Neutrophil (primary cell): ENCODE results near the gene HHAT.
"Not testable (repeated sequence)": the region's sequence is repeated elsewhere in the genome, so short reads cannot be mapped to it uniquely, and the experiment has no call there.

Experiments used
- H3K27ac ChIP-seq: fragments of 200-600 bp; sonication (generic); 2 replicates; pipeline ENCODE4 v1.5.1; 2016; ENCODE audit warnings: mild to moderate bottlenecking, moderate library complexity
- H3K27me3 ChIP-seq: fragments of 200-600 bp; sonication (generic); 2 replicates; pipeline ENCODE4 v1.6.0; 2016; ENCODE audit warnings: mild to moderate bottlenecking
- H3K36me3 ChIP-seq: fragments of 200-600 bp; sonication (generic); 2 replicates; pipeline ENCODE4 v1.5.1; 2017
- H3K4me1 ChIP-seq, 2 experiments: fragments of 200-600 bp in 1 of 2; sonication (generic) in 1 of 2; 1 replicate in 1 of 2; 2 replicates in 1 of 2; pipeline versions ENCODE4 v1.5.1 to v1.6.1; 2013 to 2016; ENCODE audit warnings: low read depth in 1 of 2, low read length in 1 of 2, mild to moderate bottlenecking in 1 of 2, moderate library complexity in 1 of 2; ENCODE audit not compliant: control insufficient read depth in 1 of 2, insufficient read depth in 1 of 2
- H3K4me3 ChIP-seq, 2 experiments: fragments of 200-600 bp in 1 of 2; sonication (generic) in 1 of 2; 1 replicate in 1 of 2; 2 replicates in 1 of 2; pipeline ENCODE4 v1.5.1; 2013 to 2016; ENCODE audit warnings: low read depth in 1 of 2, low read length in 1 of 2, mild to moderate bottlenecking in 1 of 2, moderate library complexity in 1 of 2
- H3K9me3 ChIP-seq: fragments of 200-600 bp; sonication (generic); 2 replicates; pipeline ENCODE4 v1.5.1; 2016
- TF ChIP-seq, protein P1 (sequence below): fragments of 200-600 bp; sonication (generic); IDR thresholded peaks from 2 replicates; pipeline ENCODE4 v1.5.1; 2016; ENCODE audit warnings: antibody characterized with exemption

The HHAT gene

GRCh38 chr1:210400043-210400840 lies 71.5 kb downstream of the HHAT start:
- H3K4me1 ChIP-seq: no peaks in the 10 kb centered on the region
- H3K27ac ChIP-seq: no peak overlapping the region
- H3K27me3 ChIP-seq: no peaks in the 10 kb centered on the region
- no peaks in the 10 kb centered on the region for H3K9me3 ChIP-seq
- TF ChIP-seq, protein P1, sequence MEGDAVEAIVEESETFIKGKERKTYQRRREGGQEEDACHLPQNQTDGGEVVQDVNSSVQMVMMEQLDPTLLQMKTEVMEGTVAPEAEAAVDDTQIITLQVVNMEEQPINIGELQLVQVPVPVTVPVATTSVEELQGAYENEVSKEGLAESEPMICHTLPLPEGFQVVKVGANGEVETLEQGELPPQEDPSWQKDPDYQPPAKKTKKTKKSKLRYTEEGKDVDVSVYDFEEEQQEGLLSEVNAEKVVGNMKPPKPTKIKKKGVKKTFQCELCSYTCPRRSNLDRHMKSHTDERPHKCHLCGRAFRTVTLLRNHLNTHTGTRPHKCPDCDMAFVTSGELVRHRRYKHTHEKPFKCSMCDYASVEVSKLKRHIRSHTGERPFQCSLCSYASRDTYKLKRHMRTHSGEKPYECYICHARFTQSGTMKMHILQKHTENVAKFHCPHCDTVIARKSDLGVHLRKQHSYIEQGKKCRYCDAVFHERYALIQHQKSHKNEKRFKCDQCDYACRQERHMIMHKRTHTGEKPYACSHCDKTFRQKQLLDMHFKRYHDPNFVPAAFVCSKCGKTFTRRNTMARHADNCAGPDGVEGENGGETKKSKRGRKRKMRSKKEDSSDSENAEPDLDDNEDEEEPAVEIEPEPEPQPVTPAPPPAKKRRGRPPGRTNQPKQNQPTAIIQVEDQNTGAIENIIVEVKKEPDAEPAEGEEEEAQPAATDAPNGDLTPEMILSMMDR: no peak
- H3K4me3 ChIP-seq: no peak overlapping the region
- no peaks in the 10 kb centered on the region for H3K36me3 ChIP-seq

GRCh38 chr1:210402560-210402959 lies 73.9 kb downstream of the HHAT start:
- no peaks in the 10 kb centered on the region for H3K4me1 ChIP-seq
- TF ChIP-seq, protein P1: no peak
- H3K27ac ChIP-seq: no peak overlapping the region
- H3K27me3 ChIP-seq: no peaks in the 10 kb centered on the region
- H3K9me3 ChIP-seq: no peaks in the 10 kb centered on the region
- H3K4me3 ChIP-seq: no peak overlapping the region
- no peaks in the 10 kb centered on the region for H3K36me3 ChIP-seq

DNA sequence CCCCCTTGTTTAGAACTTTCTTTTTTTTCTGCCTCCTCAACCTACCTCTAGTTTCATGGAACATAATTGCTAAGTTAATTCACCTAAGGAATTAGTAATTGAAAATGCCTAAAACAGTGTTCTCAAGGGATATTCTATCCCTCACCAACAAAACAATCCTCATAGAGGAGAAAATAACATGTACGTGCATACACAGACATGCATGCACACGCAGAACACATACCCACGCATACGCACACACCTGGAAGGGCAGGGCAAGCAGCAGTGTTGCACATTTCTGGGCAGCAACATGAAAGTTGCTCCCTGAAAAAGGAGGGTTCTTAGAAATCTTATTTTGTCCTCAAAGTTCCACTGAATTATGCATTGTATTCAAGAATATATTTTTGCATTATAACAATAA lies 76.6 kb downstream of the HHAT start:
- H3K4me1 ChIP-seq: no peaks in the 10 kb centered on the region
- H3K36me3 ChIP-seq: no peaks in the 10 kb centered on the region
- TF ChIP-seq, protein P1: no peak
- H3K9me3 ChIP-seq: no peaks in the 10 kb centered on the region
- no peaks in the 10 kb centered on the region for H3K27me3 ChIP-seq
- no peak overlapping the region for H3K27ac ChIP-seq
- no peak overlapping the region for H3K4me3 ChIP-seq

- H3K4me1 ChIP-seq, H3K36me3 ChIP-seq, H3K27ac ChIP-seq, H3K9me3 ChIP-seq, H3K27me3 ChIP-seq, H3K4me3 ChIP-seq: not testable (repeated sequence)
Observed at GRCh38 chr1:210406341-210406740, 77.6 kb downstream of the HHAT start.

GRCh38 chr1:210407207-210407886 lies 78.6 kb downstream of the HHAT start:
- TF ChIP-seq, protein P1: peak; percentile 45
- Histone ChIP-seq H3K4me3 (no peak overlapping the region), H3K27me3 (no peaks in the 10 kb centered on the region), H3K27ac (no peak overlapping the region), H3K36me3 (no peaks in the 10 kb centered on the region), H3K4me1 (no peaks in the 10 kb centered on the region), H3K9me3 (no peaks in the 10 kb centered on the region)

DNA sequence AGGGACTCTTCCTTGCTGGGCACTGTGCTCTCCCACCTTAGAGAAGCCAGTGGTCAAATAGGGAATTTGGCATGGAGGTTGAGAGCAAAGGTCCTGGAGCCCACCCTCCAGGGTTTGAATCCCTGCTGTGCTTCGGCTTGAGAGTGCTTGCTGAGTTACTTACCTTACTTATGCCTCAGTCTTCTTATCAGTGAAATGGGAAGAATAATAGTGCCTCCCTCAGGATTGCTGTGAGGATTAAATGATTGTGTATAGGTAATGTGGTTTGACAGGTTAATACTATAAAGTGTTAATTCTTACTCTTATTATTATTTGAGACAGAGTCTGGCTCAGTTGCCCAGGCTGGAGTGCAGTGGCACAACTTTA lies 79.2 kb downstream of the HHAT start:
- H3K9me3 ChIP-seq: no peaks in the 10 kb centered on the region
- H3K36me3 ChIP-seq: no peaks in the 10 kb centered on the region
- no peaks in the 10 kb centered on the region for H3K27me3 ChIP-seq
- no peak overlapping the region for H3K27ac ChIP-seq
- TF ChIP-seq, protein P1: no peak
- no peak overlapping the region for H3K4me3 ChIP-seq
- H3K4me1 ChIP-seq: no peaks in the 10 kb centered on the region
